Fibroblast of lung (primary cell): ENCODE data around the gene ZNF324B. TPM values are rescaled to one million over a fixed set of nuclear protein-coding genes. Genes with fewer than 3 reads are reported as not detected.

ENCODE experiments used
- DNase-seq, 2 donors: peaks; one replicate each; pipeline versions ENCODE4 v3.0.0 to v3.0.0-alpha.2; 2010; ENCODE audit warnings: low read depth in 2 of 2
- H2AFZ ChIP-seq: 2 replicates; pipeline ENCODE4 v1.5.1; 2012; ENCODE audit warnings: low read length, control low read depth, inconsistent platforms
- H3K27ac ChIP-seq: 2 replicates; pipeline ENCODE4 v1.5.1; 2011; ENCODE audit warnings: low read length, control low read depth; ENCODE audit not compliant: insufficient read depth
- H3K27me3 ChIP-seq: 2 replicates; pipeline ENCODE4 v1.5.1; 2011; ENCODE audit warnings: mild to moderate bottlenecking, low read length; ENCODE audit not compliant: control insufficient read depth, insufficient read depth
- H3K36me3 ChIP-seq: 2 replicates; pipeline ENCODE4 v1.5.1; 2011; ENCODE audit warnings: low read length; ENCODE audit not compliant: control insufficient read depth, insufficient read depth
- H3K4me1 ChIP-seq: 2 replicates; pipeline ENCODE4 v1.5.1; 2011; ENCODE audit warnings: low read length; ENCODE audit not compliant: control insufficient read depth, insufficient read depth; ENCODE audit errors: extremely low read depth
- H3K4me2 ChIP-seq: 2 replicates; pipeline ENCODE4 v1.5.1; 2011; ENCODE audit warnings: low read length, control low read depth; ENCODE audit not compliant: insufficient read depth; ENCODE audit errors: extremely low read depth
- H3K4me3 ChIP-seq, 4 experiments: fragments of 200-600 bp in 1 of 4; sonication (generic) in 1 of 4; replicated peaks in 1 of 4; 2 replicates each; pipeline ENCODE4 v1.5.1; 2011 to 2016; ENCODE audit warnings: low read length in 4 of 4, low read depth in 3 of 4, mild to moderate bottlenecking in 3 of 4, control low read depth in 2 of 4, inconsistent platforms in 1 of 4, mixed read lengths in 1 of 4; ENCODE audit not compliant: insufficient read depth in 1 of 4; ENCODE audit errors: control extremely low read depth in 1 of 4
- H3K79me2 ChIP-seq: 2 replicates; pipeline ENCODE4 v1.5.1; 2012; ENCODE audit warnings: mild to moderate bottlenecking, low read length, inconsistent platforms; ENCODE audit not compliant: control insufficient read depth, insufficient read depth
- H3K9ac ChIP-seq: 2 replicates; pipeline ENCODE4 v1.5.1; 2011; ENCODE audit warnings: mild to moderate bottlenecking, low read length, control low read depth; ENCODE audit not compliant: insufficient read depth
- H3K9me3 ChIP-seq: 2 replicates; pipeline ENCODE4 v1.5.1; 2012; ENCODE audit warnings: low read depth, low read length; ENCODE audit not compliant: control insufficient read depth, insufficient read depth
- H4K20me1 ChIP-seq: 2 replicates; pipeline ENCODE4 v1.5.1; 2011; ENCODE audit warnings: low read length; ENCODE audit not compliant: control insufficient read depth, insufficient read depth; ENCODE audit errors: extremely low read depth
- EZH2 ChIP-seq: IDR thresholded peaks from 2 replicates; pipeline ENCODE4 v1.5.1; 2012; ENCODE audit warnings: low read length, control low read depth, mild to moderate bottlenecking; ENCODE audit errors: missing control alignments
- polyA plus RNA-seq, 2 donors: library from polyadenylated mRNA; depleted of rRNA in 1 of 2; stranded (reverse) in 1 of 2; unstranded in 1 of 2; fragments of >200 nt; gene quantifications; 2 replicates each; pipeline ENCODE4 v1.2.1, GENCODE V29; 2011 to 2012; ENCODE audit warnings: missing spikeins in 1 of 2
- total RNA-seq: library from RNA; depleted of rRNA; stranded (reverse); fragments of >200 nt; gene quantifications from 2 replicates; pipeline ENCODE4 v1.2.1, GENCODE V29; 2014
- TF ChIP-seq, protein P1 (sequence below), 2 donors: IDR thresholded peaks in 1 of 2; conservative IDR thresholded peaks in 1 of 2; 1 replicate in 1 of 2; 2 replicates in 1 of 2; pipeline ENCODE4 v1.5.1; 2011 to 2012; ENCODE audit warnings: low read length in 2 of 2, control low read depth in 1 of 2, inconsistent platforms in 1 of 2, low read depth in 1 of 2, mild to moderate bottlenecking in 1 of 2

Gene ZNF324B
- total and polyA plus RNA-seq, 2 donors (not counting 1 experiment from before 2014, with no cell fraction given): 2.1 to 8.9 TPM

DNA sequence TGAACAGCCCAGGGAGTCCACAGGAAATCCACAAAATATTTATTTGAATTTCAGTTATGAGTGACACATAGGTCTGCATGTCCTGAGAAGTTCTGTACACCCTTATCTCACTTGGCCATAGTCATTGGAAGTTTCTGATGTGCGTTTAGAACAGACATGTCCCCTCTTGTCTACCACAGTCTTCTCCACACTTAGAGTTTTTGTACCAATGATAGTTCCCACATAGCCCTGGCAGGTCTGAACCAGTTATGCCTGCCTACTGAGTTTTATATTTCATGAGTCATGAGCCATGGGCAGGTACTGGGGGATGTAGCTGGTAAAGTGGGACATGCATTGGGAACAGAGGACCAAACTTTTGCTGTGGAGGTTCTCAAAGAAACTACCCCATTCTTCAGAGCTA, 22.8 kb upstream of the ZNF324B start:
- Histone ChIP-seq H3K9ac (no peak overlapping the region), H2AFZ (no peak overlapping the region), H3K27ac (no peak overlapping the region), H3K36me3 (peaks cover 2% of the 10 kb centered on the region), H4K20me1 (no peaks in the 10 kb centered on the region), H3K4me1 (no peaks in the 10 kb centered on the region), H3K4me2 (no peak overlapping the region), H3K9me3 (peaks cover 12% of the 10 kb centered on the region), H3K27me3 (no peaks in the 10 kb centered on the region), H3K79me2 (no peaks in the 10 kb centered on the region), H3K4me3 (no peak overlapping the region)
- TF ChIP-seq, protein P1, sequence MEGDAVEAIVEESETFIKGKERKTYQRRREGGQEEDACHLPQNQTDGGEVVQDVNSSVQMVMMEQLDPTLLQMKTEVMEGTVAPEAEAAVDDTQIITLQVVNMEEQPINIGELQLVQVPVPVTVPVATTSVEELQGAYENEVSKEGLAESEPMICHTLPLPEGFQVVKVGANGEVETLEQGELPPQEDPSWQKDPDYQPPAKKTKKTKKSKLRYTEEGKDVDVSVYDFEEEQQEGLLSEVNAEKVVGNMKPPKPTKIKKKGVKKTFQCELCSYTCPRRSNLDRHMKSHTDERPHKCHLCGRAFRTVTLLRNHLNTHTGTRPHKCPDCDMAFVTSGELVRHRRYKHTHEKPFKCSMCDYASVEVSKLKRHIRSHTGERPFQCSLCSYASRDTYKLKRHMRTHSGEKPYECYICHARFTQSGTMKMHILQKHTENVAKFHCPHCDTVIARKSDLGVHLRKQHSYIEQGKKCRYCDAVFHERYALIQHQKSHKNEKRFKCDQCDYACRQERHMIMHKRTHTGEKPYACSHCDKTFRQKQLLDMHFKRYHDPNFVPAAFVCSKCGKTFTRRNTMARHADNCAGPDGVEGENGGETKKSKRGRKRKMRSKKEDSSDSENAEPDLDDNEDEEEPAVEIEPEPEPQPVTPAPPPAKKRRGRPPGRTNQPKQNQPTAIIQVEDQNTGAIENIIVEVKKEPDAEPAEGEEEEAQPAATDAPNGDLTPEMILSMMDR (conservative IDR thresholded peaks at IDR 0.05 in 1 of 2, IDR thresholded peaks at IDR 0.05 in 1 of 2; ENCODE audit: low read depth in 1 of 2, low read length in 2 of 2): no peak
- no peak for TF ChIP-seq EZH2
- no peak for DNase-seq

DNA sequence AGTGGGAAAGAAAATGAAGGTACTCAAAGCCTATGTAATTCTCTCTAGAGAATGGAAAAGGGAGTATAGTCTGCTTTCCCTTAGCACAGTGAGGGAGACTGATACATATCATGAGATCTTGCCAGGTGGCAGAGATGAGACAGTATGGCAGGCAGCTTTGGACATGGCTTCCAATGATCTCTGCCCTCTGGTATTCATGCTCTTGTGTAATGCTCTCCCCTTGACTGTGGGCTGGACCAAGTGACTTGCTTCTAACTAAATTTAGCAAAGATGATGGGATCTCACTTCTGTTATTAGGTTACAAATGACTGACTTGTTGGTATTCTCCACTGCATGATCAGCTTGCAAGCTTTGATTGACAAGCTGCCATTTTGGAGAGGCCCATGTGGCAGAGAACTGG, 21.7 kb upstream of the ZNF324B start:
- Histone ChIP-seq H3K4me3 (no peak overlapping the region), H4K20me1 (no peaks in the 10 kb centered on the region), H3K27ac (no peak overlapping the region), H3K9me3 (peaks cover 19% of the 10 kb centered on the region), H3K27me3 (no peaks in the 10 kb centered on the region), H3K4me1 (no peaks in the 10 kb centered on the region), H3K79me2 (no peaks in the 10 kb centered on the region), H3K9ac (no peak overlapping the region), H3K4me2 (no peak overlapping the region), H2AFZ (no peak overlapping the region), H3K36me3 (peaks cover 5% of the 10 kb centered on the region)
- DNase-seq: no peak
- TF ChIP-seq EZH2: no peak
- TF ChIP-seq, protein P1 (conservative IDR thresholded peaks at IDR 0.05 in 1 of 2, IDR thresholded peaks at IDR 0.05 in 1 of 2; ENCODE audit: low read depth in 1 of 2, low read length in 2 of 2): no peak

DNA sequence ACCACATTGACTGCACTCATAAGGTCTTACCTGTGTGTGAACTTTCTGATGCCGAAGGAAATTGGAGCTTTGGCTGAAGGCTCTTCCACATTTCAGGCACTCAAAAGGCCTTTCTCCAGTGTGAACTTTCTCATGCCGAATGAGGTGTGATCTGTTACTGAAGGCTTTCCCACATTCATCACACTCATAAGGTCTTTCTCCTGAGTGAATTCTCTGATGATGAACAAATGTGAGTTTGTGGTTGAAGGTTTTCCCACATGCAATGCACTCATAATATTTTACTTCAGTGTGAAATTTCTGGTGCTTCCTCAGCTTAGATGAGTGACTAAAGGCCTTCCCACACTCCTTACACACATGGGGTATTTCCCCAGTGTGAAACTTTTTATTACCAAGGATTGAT, 17.2 kb upstream of the ZNF324B start:
- Histone ChIP-seq H2AFZ (no peak overlapping the region), H3K79me2 (peaks cover 6% of the 10 kb centered on the region), H3K9me3 (peaks cover 20% of the 10 kb centered on the region), H3K27ac (no peak overlapping the region), H3K4me3 (no peak overlapping the region), H3K4me2 (no peak overlapping the region), H3K27me3 (no peaks in the 10 kb centered on the region), H4K20me1 (no peaks in the 10 kb centered on the region), H3K4me1 (no peaks in the 10 kb centered on the region), H3K9ac (no peak overlapping the region), H3K36me3 (peaks cover 12% of the 10 kb centered on the region)
- peak; percentile 46 to 51 for DNase-seq
- TF ChIP-seq EZH2: no peak
- TF ChIP-seq, protein P1 (conservative IDR thresholded peaks at IDR 0.05 in 1 of 2, IDR thresholded peaks at IDR 0.05 in 1 of 2; ENCODE audit: low read depth in 1 of 2, low read length in 2 of 2): no peak
